HG02588 (cell line): ENCODE data around the gene CADPS2.

Experiments
- ATAC-seq: cut with Tn5 transposase; IDR thresholded peaks from one replicate; pipeline ENCODE4 v1.9.1; 2021; ENCODE audit warnings: mild to moderate bottlenecking, moderate library complexity; ENCODE audit not compliant: unreplicated experiment

Gene CADPS2

DNA sequence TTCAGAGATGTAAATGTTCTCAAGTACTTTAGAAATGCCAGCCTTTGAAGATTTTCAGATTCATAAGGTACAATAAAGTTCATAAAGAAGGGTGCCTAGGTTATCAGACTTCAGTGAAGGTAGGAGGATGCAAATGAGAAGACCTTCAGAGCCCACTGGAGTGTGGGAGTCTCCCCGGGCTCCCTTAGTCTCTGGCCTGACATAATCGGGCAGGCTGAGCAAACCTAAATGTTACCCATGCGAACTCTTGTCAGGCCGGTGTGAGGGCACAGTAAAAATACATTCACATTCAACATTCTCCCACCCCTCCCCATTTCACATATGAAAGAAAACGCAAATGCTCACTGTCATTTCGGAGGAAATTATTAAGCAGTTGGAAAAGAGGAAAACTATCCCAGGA lies 479.1 kb downstream of the CADPS2 start:
- ATAC-seq, result no peak

DNA sequence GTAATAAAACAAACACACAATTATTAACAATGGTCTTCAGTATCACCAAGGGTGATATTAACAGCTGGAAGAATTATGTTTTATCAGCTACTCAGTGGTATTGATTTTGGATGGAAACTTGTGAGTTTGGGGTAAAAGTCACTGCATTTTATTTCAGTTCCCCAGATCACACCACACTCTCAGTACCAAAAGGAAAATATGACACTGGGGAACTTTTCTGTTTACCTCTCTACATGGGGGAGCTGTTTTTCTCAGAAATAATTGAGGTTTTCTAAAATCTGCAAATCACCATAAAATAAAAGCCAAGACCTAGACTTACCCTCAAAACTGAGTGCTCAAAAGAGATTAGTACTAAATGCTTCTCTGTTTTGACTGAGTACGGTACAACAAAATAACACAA lies 483.1 kb downstream of the CADPS2 start:
- ATAC-seq, result no peak

GRCh38 chr7:122402235-122402634 lies 484.0 kb downstream of the CADPS2 start:
- ATAC-seq, result no peak

DNA sequence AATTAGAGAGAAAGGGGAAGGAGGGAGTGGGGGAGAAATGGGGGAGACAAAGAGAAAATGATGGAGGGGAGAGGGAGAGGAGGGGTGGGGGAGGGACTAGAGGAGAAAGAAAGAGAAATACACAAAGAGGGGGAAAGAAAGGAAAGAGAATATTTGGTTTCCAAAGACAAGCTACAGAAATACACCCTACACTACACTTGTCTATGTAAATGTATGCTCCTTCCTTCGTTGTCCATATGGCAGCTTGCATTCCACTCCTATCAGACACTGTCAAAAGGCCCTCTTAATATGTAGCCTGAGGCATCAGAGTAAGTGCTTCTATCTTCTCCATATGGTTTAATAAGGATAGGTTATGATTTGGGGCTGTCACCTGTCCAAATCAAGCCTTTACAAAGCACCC lies 488.9 kb downstream of the CADPS2 start:
- no peak for ATAC-seq

GRCh38 chr7:122394512-122394911 lies 491.7 kb downstream of the CADPS2 start:
- ATAC-seq, result no peak

DNA sequence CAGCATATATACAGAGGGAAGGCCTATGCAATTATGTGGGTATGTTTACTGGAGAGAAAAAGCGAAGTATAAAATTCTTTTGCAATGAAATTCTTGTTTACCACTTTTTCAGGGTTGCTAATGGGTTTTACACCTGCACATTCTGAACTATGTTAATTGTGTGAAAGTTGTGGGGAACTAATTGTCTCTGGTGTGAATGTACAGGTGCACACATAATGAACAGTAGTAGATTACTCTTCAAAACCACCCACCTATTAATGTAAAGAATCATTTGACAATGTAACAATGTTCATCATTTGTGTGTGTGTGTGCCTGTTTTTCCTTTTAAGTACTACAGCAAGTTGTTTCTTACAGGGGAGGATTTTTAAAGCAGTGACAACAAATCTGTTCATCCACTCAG lies 501.7 kb downstream of the CADPS2 start:
- ATAC-seq, result no peak

DNA sequence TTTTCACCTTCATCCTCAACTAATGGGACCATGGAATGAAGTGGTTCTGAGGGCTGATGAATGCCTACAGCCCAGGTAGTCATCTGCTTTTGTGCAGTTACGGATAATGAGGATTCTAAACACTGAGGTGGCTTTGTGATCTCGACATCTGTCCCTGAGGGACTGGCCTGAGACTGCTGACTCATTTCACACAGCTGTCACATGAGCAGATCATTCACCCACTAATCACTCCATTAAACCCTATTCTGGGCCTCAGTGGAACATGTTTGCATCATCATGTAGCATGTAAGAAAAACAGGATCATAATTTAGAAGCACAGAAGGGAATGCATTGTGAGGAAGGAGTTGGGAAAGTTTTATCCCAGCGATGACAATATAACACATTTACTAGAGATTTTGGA lies 502.3 kb downstream of the CADPS2 start:
- peak; percentile 90 for ATAC-seq

DNA sequence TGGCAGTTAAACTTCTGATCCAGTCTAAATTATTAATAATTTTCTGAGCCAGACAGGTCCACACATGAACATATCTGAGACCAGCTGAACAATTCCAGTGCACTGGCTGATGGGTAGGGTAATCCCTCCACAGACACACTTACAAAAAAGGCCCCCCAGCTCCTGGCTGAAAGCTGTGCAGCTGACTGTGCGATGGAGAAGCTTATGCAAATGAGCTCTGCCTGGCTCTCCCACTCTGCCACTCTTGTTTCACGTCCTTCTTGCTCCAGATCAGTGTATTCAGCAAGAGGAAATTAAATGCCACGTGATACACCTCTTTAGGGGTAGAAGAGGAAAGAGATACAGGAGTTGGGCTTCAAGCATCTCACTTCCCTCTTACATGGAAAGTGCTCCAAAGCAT lies 505.3 kb downstream of the CADPS2 start:
- no peak for ATAC-seq

GRCh38 chr7:122379491-122379890 lies 506.8 kb downstream of the CADPS2 start:
- no peak for ATAC-seq

DNA sequence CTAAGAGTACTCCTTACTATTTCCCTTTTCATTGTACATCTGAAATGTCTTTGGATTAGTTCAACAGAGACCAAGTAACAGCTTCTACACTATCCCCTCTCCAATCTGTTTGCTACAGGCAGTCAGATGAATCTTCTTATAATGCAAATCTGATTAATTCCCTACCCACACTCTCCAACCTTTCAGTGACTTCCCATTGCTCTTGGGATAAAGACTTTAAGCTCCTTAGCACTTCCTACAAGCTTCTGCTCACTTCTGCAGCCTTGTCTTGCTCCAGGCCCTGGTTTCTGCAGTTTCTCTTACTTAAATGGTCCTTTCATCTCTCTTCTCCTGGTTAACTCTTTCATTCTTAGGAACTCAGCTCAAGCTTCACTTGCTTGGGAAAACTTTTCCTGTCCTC lies 516.5 kb downstream of the CADPS2 start:
- ATAC-seq, result no peak

GRCh38 chr7:122364761-122365280 lies 521.4 kb downstream of the CADPS2 start:
- no peak for ATAC-seq

- ATAC-seq, result no peak
These were observed 523.1 kb downstream of the CADPS2 start for GRCh38 chr7:122363144-122363543.

- no peak for ATAC-seq
These were observed 523.8 kb downstream of the CADPS2 start for GRCh38 chr7:122362473-122362872.

DNA sequence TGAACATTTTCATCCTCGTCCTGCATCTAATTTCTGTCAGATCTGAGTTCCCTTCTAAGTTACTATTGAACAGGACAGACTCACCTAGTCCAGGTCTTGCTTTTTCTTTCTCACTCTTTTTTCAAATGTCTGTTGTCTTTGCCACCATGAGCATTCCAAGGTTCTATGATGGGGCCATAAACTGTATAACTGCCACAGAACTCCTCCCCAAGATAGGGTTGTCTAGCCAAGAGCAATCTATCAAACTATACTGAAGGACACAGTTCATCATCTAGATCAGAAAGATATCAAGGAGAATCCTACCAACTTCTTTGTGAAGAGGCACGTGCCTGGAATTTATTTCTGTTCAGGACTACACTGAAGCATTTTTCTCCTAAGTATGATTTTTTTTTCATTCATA lies 531.6 kb downstream of the CADPS2 start:
- no peak for ATAC-seq

- ATAC-seq, result no peak
These were observed 533.8 kb downstream of the CADPS2 start for GRCh38 chr7:122352454-122352853.

GRCh38 chr7:122350701-122351100 lies 535.6 kb downstream of the CADPS2 start:
- ATAC-seq, result no peak

DNA sequence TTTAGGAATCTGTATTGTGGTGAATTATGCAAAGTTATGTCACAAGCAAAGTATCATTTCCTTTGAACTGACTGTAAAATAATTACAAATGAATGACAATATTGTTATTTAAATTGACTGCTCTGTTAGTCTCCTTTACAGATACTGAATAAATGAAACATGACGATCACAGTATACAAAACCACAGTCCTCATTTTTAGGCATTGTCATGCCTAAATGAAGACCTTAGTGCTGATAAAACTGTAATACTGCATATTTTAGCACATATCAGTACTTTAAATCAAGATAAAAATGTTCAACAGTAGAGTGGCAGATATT lies 542.0 kb downstream of the CADPS2 start:
- no peak for ATAC-seq

GRCh38 chr7:122343601-122344302 lies 542.5 kb downstream of the CADPS2 start:
- no peak for ATAC-seq

DNA sequence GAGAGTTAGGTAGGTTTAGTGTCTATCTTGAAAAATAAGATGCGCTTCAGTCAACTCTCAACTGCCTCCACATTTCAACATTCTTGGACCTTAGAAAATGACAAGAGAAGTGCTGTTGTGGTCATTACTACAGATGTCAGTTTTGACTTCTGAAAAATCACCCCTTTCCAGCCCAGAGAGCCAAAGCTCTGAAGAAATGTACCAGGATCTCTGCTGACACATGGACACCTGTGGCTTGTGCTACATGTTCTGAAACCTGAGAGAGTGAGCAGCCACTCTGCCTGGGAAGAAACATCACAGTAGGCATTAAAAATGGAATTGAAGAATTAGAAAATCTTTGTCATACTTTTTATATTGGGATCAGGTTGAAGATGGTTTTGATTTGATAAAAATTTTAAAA lies 545.8 kb downstream of the CADPS2 start:
- ATAC-seq, result no peak

- ATAC-seq, result no peak
These were observed 546.9 kb downstream of the CADPS2 start for GRCh38 chr7:122339145-122339904.

DNA sequence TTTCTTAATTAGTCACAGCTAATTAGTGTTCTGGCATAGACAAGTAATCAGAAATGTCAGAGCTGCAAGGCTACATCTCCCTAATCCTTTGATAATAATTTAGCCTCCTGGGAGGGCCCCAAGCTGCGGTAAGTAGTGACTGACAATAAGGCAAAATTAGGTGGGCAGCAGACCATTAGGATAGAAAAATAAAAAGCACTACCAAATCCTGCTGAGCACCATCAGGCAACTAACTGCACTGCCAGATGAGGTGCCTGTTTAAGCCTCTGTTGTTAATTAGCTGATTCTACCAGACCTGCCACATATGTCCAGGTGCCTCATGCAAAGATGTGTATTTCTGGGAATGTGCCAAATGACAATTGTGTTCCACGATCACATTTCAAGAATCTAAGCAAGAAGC lies 549.2 kb downstream of the CADPS2 start:
- ATAC-seq, result no peak

- ATAC-seq, result no peak
These were observed 557.0 kb downstream of the CADPS2 start for GRCh38 chr7:122329145-122329802.
